Endodermal cell (in vitro differentiated cells): Measurements from ENCODE around the gene ANKRD17. TPM values are rescaled to one million over a fixed set of nuclear protein-coding genes. Genes with fewer than 3 reads are reported as not detected.

Experiments used
- DNase-seq: peaks from one replicate; pipeline ENCODE4 v3.0.0-alpha.2; 2017
- H3K27ac ChIP-seq: 2 replicates; pipeline ENCODE4 v1.5.1; 2013; ENCODE audit warnings: mild to moderate bottlenecking, low read depth, low read length, moderate library complexity
- H3K27me3 ChIP-seq: 2 replicates; pipeline ENCODE4 v1.6.1; 2013; ENCODE audit warnings: mild to moderate bottlenecking, low read length, moderate library complexity; ENCODE audit not compliant: insufficient read depth, control insufficient read depth, poor library complexity, severe bottlenecking
- H3K36me3 ChIP-seq: 2 replicates; pipeline ENCODE4 v1.7.0; 2013; ENCODE audit warnings: mild to moderate bottlenecking, low read length, moderate library complexity; ENCODE audit not compliant: control insufficient read depth, insufficient read depth
- H3K4me1 ChIP-seq: one replicate; pipeline ENCODE4 v1.7.0; 2013; ENCODE audit warnings: low read length; ENCODE audit not compliant: control insufficient read depth, insufficient read depth
- H3K4me3 ChIP-seq: 2 replicates; pipeline ENCODE4 v1.5.1; 2013; ENCODE audit warnings: mild to moderate bottlenecking, low read length, moderate library complexity
- H3K9ac ChIP-seq: 2 replicates; pipeline ENCODE4 v1.6.1; 2013; ENCODE audit warnings: mild to moderate bottlenecking, low read length, moderate library complexity; ENCODE audit not compliant: poor library complexity, severe bottlenecking; ENCODE audit errors: extremely low read depth
- H3K9me3 ChIP-seq: 2 replicates; pipeline ENCODE4 v1.6.1; 2013; ENCODE audit warnings: mild to moderate bottlenecking, low read length, moderate library complexity; ENCODE audit not compliant: control insufficient read depth
- H3K27ac Mint-ChIP-seq: 2 replicates; pipeline ENCODE4 v1.8.0; 2020; ENCODE audit warnings: mixed read lengths
- H3K27me3 Mint-ChIP-seq: 2 replicates; pipeline ENCODE4 v1.8.0; 2021; ENCODE audit warnings: mild to moderate bottlenecking, mixed read lengths; ENCODE audit not compliant: insufficient read depth
- H3K36me3 Mint-ChIP-seq: 2 replicates; pipeline ENCODE4 v1.8.0; 2020; ENCODE audit warnings: low read depth, mixed read lengths
- H3K4me1 Mint-ChIP-seq: 2 replicates; pipeline ENCODE4 v1.8.0; 2020; ENCODE audit warnings: mixed read lengths
- H3K4me3 Mint-ChIP-seq: 2 replicates; pipeline ENCODE4 v1.8.0; 2020; ENCODE audit warnings: mild to moderate bottlenecking, moderate library complexity, mixed read lengths
- H3K9me3 Mint-ChIP-seq: 2 replicates; pipeline ENCODE4 v1.8.0; 2020; ENCODE audit warnings: mild to moderate bottlenecking, mixed read lengths
- CTCF ChIP-seq: fragments of 200-600 bp; sonication (generic); conservative IDR thresholded peaks from 2 replicates; pipeline ENCODE4 v1.5.0; 2021; ENCODE audit warnings: antibody characterized with exemption, mild to moderate bottlenecking
- WGBS, 2 experiments: methylation state at CpG; one replicate each; pipeline versions ENCODE4 v1.1.5 to v1.1.7; 2013; ENCODE audit warnings: missing lambda C conversion rate in 2 of 2, mixed read lengths in 1 of 2; ENCODE audit not compliant: insufficient coverage in 1 of 2, insufficient read length in 1 of 2; 5-methylcytosine and 5-hydroxymethylcytosine counted together
- total RNA-seq, 2 donors: library from RNA; stranded (reverse); fragmentation: NEBNext Ultra II Directional in 1 of 2; extraction: Animal tissue kit (Norgen Biotek cat#: 25700) in 1 of 2; gene quantifications; 2 replicates in 1 of 2; 3 replicates in 1 of 2; pipeline ENCODE4 v1.2.1, GENCODE V29; 2021

The ANKRD17 gene
- total RNA-seq, 2 donors from 2014 or later, result 83.6 to 84.3 TPM

GRCh38 chr4:73212982-73213730, 45.4 kb downstream of the ANKRD17 start:
- no peak for DNase-seq
- Histone ChIP-seq H3K4me3 (no peak overlapping the region), H3K36me3 (peaks cover 20% of the 10 kb centered on the region), H3K27ac (no peak overlapping the region), H3K9ac (no peak overlapping the region), H3K4me1 (no peaks in the 10 kb centered on the region), H3K9me3 (no peaks in the 10 kb centered on the region), H3K27me3 (no peaks in the 10 kb centered on the region)
- H3K4me1 Mint-ChIP-seq, result peaks cover 6% of the 10 kb centered on the region
- H3K36me3 Mint-ChIP-seq, result peaks cover 10% of the 10 kb centered on the region
- no peaks in the 10 kb centered on the region for H3K9me3 Mint-ChIP-seq
- WGBS, 2 experiments, result 100% methylated on average over 1 of the region's 1 CpG; no CpG with 5 or more reads in 1 of the 2 experiments
- peak overlapping the region; percentile 26 for H3K27ac Mint-ChIP-seq
- no peaks in the 10 kb centered on the region for H3K27me3 Mint-ChIP-seq
- TF ChIP-seq CTCF, result no peak
- no peak overlapping the region for H3K4me3 Mint-ChIP-seq

- Histone ChIP-seq H3K27ac (no peak overlapping the region), H3K36me3 (peaks cover 19% of the 10 kb centered on the region), H3K27me3 (no peaks in the 10 kb centered on the region), H3K9ac (no peak overlapping the region), H3K4me1 (no peaks in the 10 kb centered on the region), H3K9me3 (no peaks in the 10 kb centered on the region), H3K4me3 (no peak overlapping the region)
- Mint-ChIP-seq H3K4me3 (no peak overlapping the region), H3K9me3 (no peaks in the 10 kb centered on the region), H3K4me1 (peaks cover 4% of the 10 kb centered on the region), H3K36me3 (peaks cover 13% of the 10 kb centered on the region), H3K27me3 (no peaks in the 10 kb centered on the region), H3K27ac (no peak overlapping the region)
- DNase-seq, result no peak
- no peak for TF ChIP-seq CTCF
- no CpG with 5 or more reads among the region's 1 CpG for WGBS, 2 experiments
Observed at GRCh38 chr4:73211968-73212367, 46.6 kb downstream of the ANKRD17 start.

GRCh38 chr4:73208376-73208775, 50.2 kb downstream of the ANKRD17 start:
- Histone ChIP-seq H3K9me3 (no peaks in the 10 kb centered on the region), H3K27ac (no peak overlapping the region), H3K36me3 (peaks cover 19% of the 10 kb centered on the region), H3K27me3 (no peaks in the 10 kb centered on the region), H3K4me3 (no peak overlapping the region), H3K4me1 (no peaks in the 10 kb centered on the region), H3K9ac (no peak overlapping the region)
- H3K4me1 Mint-ChIP-seq, result peaks cover 1% of the 10 kb centered on the region
- H3K9me3 Mint-ChIP-seq, result no peaks in the 10 kb centered on the region
- TF ChIP-seq CTCF, result no peak
- no peak overlapping the region for H3K4me3 Mint-ChIP-seq
- no peak overlapping the region for H3K27ac Mint-ChIP-seq
- no peak for DNase-seq
- no peaks in the 10 kb centered on the region for H3K27me3 Mint-ChIP-seq
- H3K36me3 Mint-ChIP-seq, result peaks cover 22% of the 10 kb centered on the region
